Right lobe of liver (tissue), 6 donors: ENCODE measurements around the gene ELP2. TPM values are rescaled to one million over a fixed set of nuclear protein-coding genes. Genes with fewer than 3 reads are reported as not detected.

Source experiments
- ATAC-seq, 4 donors: fragments of 200-7000 bp; cut with Tn5 transposase; one replicate each; pipeline ENCODE4 v1.9.1; 2020; ENCODE audit warnings: mild to moderate bottlenecking in 4 of 4, moderate library complexity in 4 of 4
- DNase-seq, 3 donors: peaks; one replicate each; pipeline ENCODE4 v3.0.0-alpha.2; 2020
- H3K27ac ChIP-seq, 3 donors: fragments of 200-600 bp; one replicate each; pipeline ENCODE4 v1.8.0; 2022
- H3K27me3 ChIP-seq, 2 donors: fragments of 200-600 bp; one replicate each; pipeline ENCODE4 v1.8.0; 2022
- H3K36me3 ChIP-seq, 4 donors: fragments of 200-600 bp; sonication (generic) in 1 of 4; one replicate each; pipeline versions ENCODE4 v1.5.1 to v1.8.0; 2017 to 2022; ENCODE audit warnings: control low read depth in 1 of 4
- H3K4me1 ChIP-seq, 4 donors: fragments of 200-600 bp; sonication (generic) in 1 of 4; one replicate each; pipeline versions ENCODE4 v1.5.1 to v1.8.0; 2017 to 2022; ENCODE audit warnings: control low read depth in 1 of 4
- H3K4me3 ChIP-seq, 3 donors: fragments of 200-600 bp; one replicate each; pipeline ENCODE4 v1.8.0; 2022
- H3K9me3 ChIP-seq, 4 donors: fragments of 200-600 bp; sonication (generic) in 1 of 4; one replicate each; pipeline versions ENCODE4 v1.5.1 to v1.8.0; 2017 to 2022; ENCODE audit warnings: control low read depth in 1 of 4
- POLR2A ChIP-seq: fragments of 450-650 bp; IDR thresholded peaks from one replicate; pipeline ENCODE4 v1.6.1; 2017; ENCODE audit warnings: antibody characterized with exemption, mild to moderate bottlenecking
- WGBS: methylation state at CpG from one replicate; pipeline ENCODE4 v1.1.6; 2018; ENCODE audit warnings: low coverage, low lambda C conversion rate; ENCODE audit not compliant: insufficient coverage; ENCODE audit errors: missing lambda C conversion rate; 5-methylcytosine and 5-hydroxymethylcytosine counted together
- intact Hi-C, 2 donors: fragments of 100-400 bp; cut with DNase I; formaldehyde crosslinking; loops; one replicate each; pipeline versions ENCODE4 v1.11.2 to v1.14.1; 2022
- total RNA-seq, 6 experiments: library from RNA; depleted of rRNA in 2 of 6; stranded (reverse); fragments of >200 nt in 2 of 6; fragmentation: NEBNext Ultra II Directional in 3 of 6; extraction: Animal tissue kit (Norgen Biotek cat#: 25700) in 3 of 6; gene quantifications; one replicate each; pipeline versions ENCODE4 v1.1.0 to v1.2.4, GENCODE V29; 2016 to 2023
- TF ChIP-seq, protein P1 (sequence below), 4 donors: fragments of 200-600 bp in 3 of 4; fragments of 450-650 bp in 1 of 4; IDR thresholded peaks; one replicate each; pipeline versions ENCODE4 v1.5.1 to v1.8.0; 2016 to 2022; ENCODE audit warnings: antibody characterized with exemption in 4 of 4, mild to moderate bottlenecking in 2 of 4
- donor health status: DM: no; HTN: yes; CAD: no.
- donor health status: DM: no; HTN: no; CAD: no.
- donor health status: DM: no; HTN: no; CAD: no.
- donor health status: DM: no; HTN: yes; CAD: no.
- donor health status: DM: no; HTN: yes; CAD: no.

ELP2 gene
- total RNA-seq, 6 experiments from 2014 or later, result 26.9 to 58.7 (median 50.3) TPM

DNA sequence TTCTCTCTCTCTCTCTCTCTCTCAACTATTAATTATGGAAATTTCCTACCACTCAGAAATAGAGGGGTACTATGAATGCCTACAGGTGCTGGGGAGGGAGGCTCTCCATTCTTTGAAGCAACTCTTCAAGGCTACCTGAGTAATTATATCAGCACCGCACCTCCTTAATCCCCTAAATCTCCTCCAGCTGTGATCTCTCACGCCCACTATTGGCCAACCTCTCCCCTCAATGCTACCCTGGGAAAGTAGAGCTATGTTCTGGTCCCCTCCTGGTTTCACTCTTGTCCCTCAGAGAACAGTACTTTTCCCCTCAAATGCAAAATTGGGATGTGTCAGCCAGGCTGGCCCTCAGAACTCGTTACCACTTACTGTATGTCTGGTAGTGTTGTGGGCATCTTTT, 59.2 kb downstream of the ELP2 start:
- intact Hi-C loops, result no loop called here
- peaks cover 0 to 13% (median 4%) of the 10 kb centered on the region in 4 donors for H3K4me1 ChIP-seq

GRCh38 chr18:36189486-36189885, 59.8 kb downstream of the ELP2 start:
- DNase-seq (no peak), ATAC-seq (no peak)
- peak overlapping the region in 1 of 3 donors; percentile 96 for H3K27ac ChIP-seq
- WGBS, result 82% methylated on average over 4 of the region's 4 CpGs
- H3K36me3 ChIP-seq, result no peaks in the 10 kb centered on the region
- H3K4me1 ChIP-seq, result peaks cover 0 to 13% (median 4%) of the 10 kb centered on the region in 4 donors
- no peak overlapping the region for H3K4me3 ChIP-seq
- no peaks in the 10 kb centered on the region for H3K27me3 ChIP-seq
- H3K9me3 ChIP-seq, result no peaks in the 10 kb centered on the region
- TF ChIP-seq, protein P1, sequence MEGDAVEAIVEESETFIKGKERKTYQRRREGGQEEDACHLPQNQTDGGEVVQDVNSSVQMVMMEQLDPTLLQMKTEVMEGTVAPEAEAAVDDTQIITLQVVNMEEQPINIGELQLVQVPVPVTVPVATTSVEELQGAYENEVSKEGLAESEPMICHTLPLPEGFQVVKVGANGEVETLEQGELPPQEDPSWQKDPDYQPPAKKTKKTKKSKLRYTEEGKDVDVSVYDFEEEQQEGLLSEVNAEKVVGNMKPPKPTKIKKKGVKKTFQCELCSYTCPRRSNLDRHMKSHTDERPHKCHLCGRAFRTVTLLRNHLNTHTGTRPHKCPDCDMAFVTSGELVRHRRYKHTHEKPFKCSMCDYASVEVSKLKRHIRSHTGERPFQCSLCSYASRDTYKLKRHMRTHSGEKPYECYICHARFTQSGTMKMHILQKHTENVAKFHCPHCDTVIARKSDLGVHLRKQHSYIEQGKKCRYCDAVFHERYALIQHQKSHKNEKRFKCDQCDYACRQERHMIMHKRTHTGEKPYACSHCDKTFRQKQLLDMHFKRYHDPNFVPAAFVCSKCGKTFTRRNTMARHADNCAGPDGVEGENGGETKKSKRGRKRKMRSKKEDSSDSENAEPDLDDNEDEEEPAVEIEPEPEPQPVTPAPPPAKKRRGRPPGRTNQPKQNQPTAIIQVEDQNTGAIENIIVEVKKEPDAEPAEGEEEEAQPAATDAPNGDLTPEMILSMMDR (IDR thresholded peaks at IDR 0.05), result no peak
- TF ChIP-seq POLR2A, result no peak
- intact Hi-C loops, result no loop called here

More for the DNA sequence above, 59.2 kb downstream of the ELP2 start:
- H3K9me3 ChIP-seq, result no peaks in the 10 kb centered on the region
- H3K27me3 ChIP-seq, result no peaks in the 10 kb centered on the region
- no peaks in the 10 kb centered on the region for H3K36me3 ChIP-seq
- no peak for DNase-seq
- 49% methylated on average over 3 of the region's 3 CpGs for WGBS
- H3K4me3 ChIP-seq, result peak overlapping the region; percentile 72 to 88 (median 74)
- ATAC-seq, result no peak
- H3K27ac ChIP-seq, result peak overlapping the region; percentile 85 to 96 (median 96)
- TF ChIP-seq, protein P1 (IDR thresholded peaks at IDR 0.05), result no peak
- TF ChIP-seq POLR2A, result no peak

GRCh38 chr18:36191286-36191685, 61.6 kb downstream of the ELP2 start:
- H3K27me3 ChIP-seq, result no peaks in the 10 kb centered on the region
- TF ChIP-seq, protein P1 (IDR thresholded peaks at IDR 0.05), result no peak
- no peak for TF ChIP-seq POLR2A
- intact Hi-C loops, result no loop called here
- WGBS, result 100% methylated on average over 1 of the region's 3 CpGs
- H3K4me1 ChIP-seq, result peaks cover 0 to 13% (median 4%) of the 10 kb centered on the region in 4 donors
- DNase-seq (no peak), ATAC-seq (no peak)
- no peak overlapping the region for H3K4me3 ChIP-seq
- H3K27ac ChIP-seq, result no peak overlapping the region
- no peaks in the 10 kb centered on the region for H3K9me3 ChIP-seq
- peaks cover 0 to 6% (median 0%) of the 10 kb centered on the region in 4 donors for H3K36me3 ChIP-seq

GRCh38 chr18:36191711-36192110, 62.0 kb downstream of the ELP2 start:
- intact Hi-C loops, result no loop called here
- Histone ChIP-seq H3K4me1 (peaks cover 0 to 13% (median 4%) of the 10 kb centered on the region in 4 donors), H3K4me3 (no peak overlapping the region), H3K36me3 (peaks cover 0 to 6% (median 0%) of the 10 kb centered on the region in 4 donors), H3K27ac (no peak overlapping the region), H3K9me3 (no peaks in the 10 kb centered on the region), H3K27me3 (no peaks in the 10 kb centered on the region)
- ATAC-seq (no peak), DNase-seq (no peak)
- TF ChIP-seq, protein P1 (IDR thresholded peaks at IDR 0.05), result no peak
- no peak for TF ChIP-seq POLR2A
- WGBS, result 100% methylated on average over 1 of the region's 1 CpG
